NCI-H748 treated with DMSO at 0.1 percent for 48 hours (cell line): Measurements from ENCODE around the gene ZNF865.

Experiments used
- DNase-seq: peaks from one replicate; lab custom pipeline; 2025; lab: John Stamatoyannopoulos, UW

Gene ZNF865

GRCh38 chr19:55658846-55659459 lies 53.5 kb downstream of the ZNF865 start:
- no peak for DNase-seq

GRCh38 chr19:55659822-55660221 lies 54.4 kb downstream of the ZNF865 start:
- no peak for DNase-seq

- DNase-seq, result no peak
These were observed 55.0 kb downstream of the ZNF865 start for GRCh38 chr19:55660404-55660803.

GRCh38 chr19:55660991-55661390 lies 55.5 kb downstream of the ZNF865 start:
- no peak for DNase-seq

GRCh38 chr19:55661826-55662225 lies 56.4 kb downstream of the ZNF865 start:
- no peak for DNase-seq

GRCh38 chr19:55663846-55664536 lies 58.5 kb downstream of the ZNF865 start:
- no peak for DNase-seq

GRCh38 chr19:55666343-55667005 lies 61.0 kb downstream of the ZNF865 start:
- no peak for DNase-seq
